Transverse colon (tissue), 4 donors: Measurements from ENCODE around the gene MTHFD1. TPM values are rescaled to one million over a fixed set of nuclear protein-coding genes. Genes with fewer than 3 reads are reported as not detected.
"Not testable (repeated sequence)": the region's sequence is repeated elsewhere in the genome, so short reads cannot be mapped to it uniquely, and the experiment has no call there.

Experiments
- DNase-seq: peaks from one replicate; pipeline ENCODE4 v3.0.0-alpha.2; 2019
- H3K27ac ChIP-seq, 4 donors: fragments of 200-600 bp; sonication (generic); 2 replicates each; pipeline ENCODE4 v1.5.1; 2016 to 2018; ENCODE audit warnings: inconsistent platforms in 4 of 4
- H3K27me3 ChIP-seq: fragments of 200-600 bp; sonication (generic); 2 replicates; pipeline ENCODE4 v1.5.1; 2017; ENCODE audit warnings: inconsistent platforms
- H3K36me3 ChIP-seq, 4 donors: fragments of 200-600 bp; sonication (generic); 2 replicates each; pipeline ENCODE4 v1.5.1; 2017 to 2019; ENCODE audit warnings: inconsistent platforms in 4 of 4
- H3K4me1 ChIP-seq, 4 donors: fragments of 200-600 bp; sonication (generic); 2 replicates each; pipeline ENCODE4 v1.5.1; 2017 to 2020; ENCODE audit warnings: inconsistent platforms in 4 of 4
- H3K4me3 ChIP-seq, 4 donors: fragments of 200-600 bp; sonication (generic); 1 replicate in 1 of 4; 2 replicates in 3 of 4; pipeline versions ENCODE4 v1.5.1 to v1.6.1; 2017 to 2019; ENCODE audit warnings: inconsistent platforms in 4 of 4
- H3K9me3 ChIP-seq, 2 donors: fragments of 200-600 bp; sonication (generic); 2 replicates each; pipeline ENCODE4 v1.5.1; 2017 to 2019; ENCODE audit warnings: inconsistent platforms in 2 of 2
- CTCF ChIP-seq, 5 experiments: fragments of 200-600 bp in 3 of 5; fragments of 450-650 bp in 2 of 5; sonication (generic) in 3 of 5; IDR thresholded peaks; 1 replicate in 2 of 5; 2 replicates in 3 of 5; pipeline ENCODE4 v1.5.1; 2016 to 2017; ENCODE audit warnings: antibody characterized with exemption in 5 of 5, inconsistent platforms in 3 of 5, mild to moderate bottlenecking in 2 of 5, moderate library complexity in 1 of 5
- EP300 ChIP-seq: sonication (generic); formaldehyde crosslinking; IDR thresholded peaks from one replicate; pipeline ENCODE4 v1.6.1; 2017; ENCODE audit warnings: antibody characterized with exemption, low read depth
- POLR2A ChIP-seq: fragments of 450-650 bp; IDR thresholded peaks from one replicate; pipeline ENCODE4 v1.6.1; 2016; ENCODE audit warnings: antibody characterized with exemption, mild to moderate bottlenecking, moderate library complexity
- POLR2AphosphoS5 ChIP-seq, 3 donors: sonication (generic); formaldehyde crosslinking; IDR thresholded peaks; one replicate each; pipeline ENCODE4 v1.6.1; 2016; ENCODE audit warnings: antibody characterized with exemption in 3 of 3
- WGBS, 2 donors: methylation state at CpG; one replicate each; pipeline ENCODE4 v1.1.5; 2018; ENCODE audit warnings: low coverage in 1 of 2; 5-methylcytosine and 5-hydroxymethylcytosine counted together
- in situ Hi-C, 4 donors: fragments of 200-750 bp; cut with MboI; loops; one replicate each; pipeline versions ENCODE4 v1.15.0 to v1.15.1; 2017; ENCODE audit warnings: low sequenced_read_pairs in 3 of 4, low pct_ligation_motif_present in 1 of 4, low pct_unique_long_range_greater_than_20kb in 1 of 4
- intact Hi-C: fragments of 100-400 bp; cut with DNase I; formaldehyde crosslinking; loops from one replicate; pipeline ENCODE4 v1.15.1; 2023; ENCODE audit warnings: low total_unique reads
- total RNA-seq, 4 donors: library from RNA; depleted of rRNA; stranded (reverse); fragments of >200 nt; gene quantifications; one replicate each; pipeline ENCODE4 v1.1.0, GENCODE V29; 2016

Gene MTHFD1
- total RNA-seq, 4 donors from 2014 or later = 20.5 to 92.0 (median 37.7) TPM

- H3K27ac ChIP-seq = no peak overlapping the region
- H3K4me3 ChIP-seq = no peak overlapping the region
- peaks cover 5 to 28% (median 21%) of the 10 kb centered on the region in 4 donors for H3K4me1 ChIP-seq
- H3K27me3 ChIP-seq = no peaks in the 10 kb centered on the region
- in situ Hi-C loops (loop anchor here in 1 of 4 donors (25.0 kb wide), 1 partner anchor 245 kb away; no protein-coding TSS in a partner anchor), intact Hi-C loops (no loop called here)
- TF ChIP-seq EP300 (no peak), POLR2AphosphoS5 (IDR thresholded peaks at IDR 0.05) (no peak), POLR2A (no peak), CTCF (IDR thresholded peaks at IDR 0.05) (no peak)
- no peak for DNase-seq
- H3K36me3 ChIP-seq = no peaks in the 10 kb centered on the region
- 96% methylated on average over 2 of the region's 2 CpGs; no CpG with 5 or more reads in 1 of the 2 donors for WGBS, 2 donors
- no peaks in the 10 kb centered on the region for H3K9me3 ChIP-seq
These were observed 3.8 kb downstream of the MTHFD1 start for GRCh38 chr14:64391986-64392385.

GRCh38 chr14:64393189-64393726, 5.1 kb downstream of the MTHFD1 start:
- peaks cover 5 to 25% (median 16%) of the 10 kb centered on the region in 4 donors for H3K4me1 ChIP-seq
- 80 to 95% methylated on average over 1 to 3 of the region's 3 CpGs for WGBS, 2 donors
- H3K27me3 ChIP-seq, H3K9me3 ChIP-seq, H3K4me3 ChIP-seq, H3K27ac ChIP-seq, H3K36me3 ChIP-seq, intact Hi-C loops, DNase-seq: not testable (repeated sequence)
- in situ Hi-C loops = loop anchor here in 1 of 4 donors (25.0 kb wide), 1 partner anchor 244 kb away; no protein-coding TSS in a partner anchor

GRCh38 chr14:64394423-64394822, 6.3 kb downstream of the MTHFD1 start:
- in situ Hi-C loops = loop anchor here in 1 of 4 donors (25.0 kb wide), 1 partner anchor 243 kb away; no protein-coding TSS in a partner anchor

GRCh38 chr14:64394977-64395633, 7.0 kb downstream of the MTHFD1 start:
- in situ Hi-C loops = loop anchor here in 1 of 4 donors (25.0 kb wide), 1 partner anchor 242 kb away; no protein-coding TSS in a partner anchor
- peaks cover 3 to 9% (median 7%) of the 10 kb centered on the region in 4 donors for H3K4me1 ChIP-seq
- TF ChIP-seq CTCF (IDR thresholded peaks at IDR 0.05) = no peak
- TF ChIP-seq POLR2AphosphoS5 (IDR thresholded peaks at IDR 0.05) = no peak
- TF ChIP-seq EP300 = no peak
- TF ChIP-seq POLR2A = no peak
- intact Hi-C loops = no loop called here
- no peaks in the 10 kb centered on the region for H3K27me3 ChIP-seq
- H3K36me3 ChIP-seq = no peaks in the 10 kb centered on the region
- no peak overlapping the region for H3K27ac ChIP-seq
- DNase-seq = no peak
- WGBS, 2 donors = 60 to 72% methylated on average over 2 to 4 of the region's 4 CpGs
- H3K9me3 ChIP-seq = no peaks in the 10 kb centered on the region
- no peak overlapping the region for H3K4me3 ChIP-seq

More at GRCh38 chr14:64394423-64394822, 6.3 kb downstream of the MTHFD1 start:
- no peak overlapping the region for H3K27ac ChIP-seq
- no peaks in the 10 kb centered on the region for H3K36me3 ChIP-seq
- no peak for DNase-seq
- H3K27me3 ChIP-seq = no peaks in the 10 kb centered on the region
- H3K9me3 ChIP-seq = no peaks in the 10 kb centered on the region
- TF ChIP-seq CTCF (IDR thresholded peaks at IDR 0.05) = no peak
- TF ChIP-seq EP300 = no peak
- no peak for TF ChIP-seq POLR2AphosphoS5 (IDR thresholded peaks at IDR 0.05)
- no peak for TF ChIP-seq POLR2A
- H3K4me3 ChIP-seq = no peak overlapping the region
- intact Hi-C loops = no loop called here
- 100% methylated on average over 2 of the region's 2 CpGs; no CpG with 5 or more reads in 1 of the 2 donors for WGBS, 2 donors
- H3K4me1 ChIP-seq = peaks cover 5 to 15% (median 8%) of the 10 kb centered on the region in 4 donors
